Activated naive CD4-positive, alpha-beta T cell treated with anti-CD3 and anti-CD28 coated beads, Interleukin-2, amount 50 U/mL, for 72 hours (primary cell): Measurements from ENCODE around the gene SUMF1. TPM values are rescaled to one million over a fixed set of nuclear protein-coding genes. Genes with fewer than 3 reads are reported as not detected.
"Not testable (repeated sequence)": the region's sequence is repeated elsewhere in the genome, so short reads cannot be mapped to it uniquely, and the experiment has no call there.

Experiments used
- ATAC-seq, 2 donors: fragments of 150-1000 bp; cut with Tn5 transposase; 2 replicates each; pipeline ENCODE4 v1.10.0; 2021; ENCODE audit warnings: mild to moderate bottlenecking in 2 of 2, moderate library complexity in 2 of 2
- DNase-seq, 2 donors: peaks; one replicate each; pipeline ENCODE4 v3.0.0; 2021 to 2022; ENCODE audit warnings: low spot score in 2 of 2
- H3K27ac Mint-ChIP-seq, 2 donors: one replicate each; pipeline ENCODE4 v1.8.0; 2022; ENCODE audit warnings: mild to moderate bottlenecking in 2 of 2, mixed read lengths in 2 of 2
- H3K36me3 Mint-ChIP-seq, 2 donors: one replicate each; pipeline ENCODE4 v1.8.0; 2022; ENCODE audit warnings: mixed read lengths in 2 of 2
- H3K9me3 Mint-ChIP-seq, 2 donors: one replicate each; pipeline ENCODE4 v1.8.0; 2022; ENCODE audit warnings: mixed read lengths in 2 of 2
- total RNA-seq, 2 donors: library from RNA; stranded (reverse); gene quantifications; one replicate each; pipeline ENCODE4 v1.2.3, GENCODE V29; 2022

SUMF1 gene
- total RNA-seq, 2 donors from 2014 or later: 4.8 to 6.2 TPM

DNA sequence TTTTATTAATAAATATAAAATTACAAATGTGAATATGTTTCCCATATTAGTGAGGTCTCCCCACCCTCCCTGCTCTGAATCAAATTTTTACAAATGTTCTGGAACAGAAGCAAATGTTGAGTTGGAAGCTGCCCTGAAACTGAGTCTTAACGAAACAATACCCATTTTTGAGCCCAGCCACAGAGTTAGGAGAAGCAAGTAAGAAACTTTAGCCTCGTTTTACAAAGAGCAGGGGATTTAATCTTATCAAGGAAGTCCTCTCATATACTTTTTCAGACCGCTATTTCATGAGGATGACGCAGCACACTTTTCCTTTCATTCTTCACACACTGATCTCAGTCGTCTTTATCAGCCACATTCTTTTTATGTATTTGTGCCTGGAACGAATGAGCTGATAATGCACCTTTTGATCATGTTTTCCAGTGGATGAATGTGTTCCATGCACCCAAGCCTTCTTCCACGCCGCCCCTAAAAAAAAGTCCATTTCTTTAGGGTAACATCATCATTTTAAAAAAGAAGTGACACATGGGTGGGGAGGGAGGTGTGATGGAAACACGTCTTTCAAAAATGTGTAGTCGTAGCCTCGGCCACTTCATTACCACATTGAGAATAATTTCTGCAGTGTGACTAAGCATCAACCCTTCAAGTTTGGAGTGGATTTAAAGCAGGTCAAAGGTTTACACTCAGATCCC, 115.8 kb downstream of the SUMF1 start:
- peak; percentile 88 for ATAC-seq
- H3K9me3 Mint-ChIP-seq: no peaks in the 10 kb centered on the region
- H3K36me3 Mint-ChIP-seq: peaks cover 0 to 2% of the 10 kb centered on the region in 2 donors
- H3K27ac Mint-ChIP-seq: peak overlapping the region; percentile 38 to 88
- peak in 1 of 2 donors; percentile 15 for DNase-seq

- ATAC-seq: peak; percentile 67 to 69
- H3K27ac Mint-ChIP-seq: peak overlapping the region in 1 of 2 donors; percentile 88
- H3K36me3 Mint-ChIP-seq: peaks cover 0 to 5% of the 10 kb centered on the region in 2 donors
- peak in 1 of 2 donors; percentile 44 for DNase-seq
- no peaks in the 10 kb centered on the region for H3K9me3 Mint-ChIP-seq
Observed at GRCh38 chr3:4350789-4351163, 116.3 kb downstream of the SUMF1 start.

GRCh38 chr3:4343258-4343657, 123.8 kb downstream of the SUMF1 start:
- no peaks in the 10 kb centered on the region for H3K9me3 Mint-ChIP-seq
- H3K27ac Mint-ChIP-seq: no peak overlapping the region
- ATAC-seq: no peak
- DNase-seq: no peak
- peaks cover 0 to 5% of the 10 kb centered on the region in 2 donors for H3K36me3 Mint-ChIP-seq

GRCh38 chr3:4341336-4341675, 125.8 kb downstream of the SUMF1 start:
- ATAC-seq: no peak
- Mint-ChIP-seq H3K9me3 (no peaks in the 10 kb centered on the region), H3K27ac (no peak overlapping the region), H3K36me3 (peaks cover 0 to 4% of the 10 kb centered on the region in 2 donors)
- no peak for DNase-seq

- DNase-seq (no peak), ATAC-seq (no peak)
- Mint-ChIP-seq H3K9me3 (no peaks in the 10 kb centered on the region), H3K27ac (no peak overlapping the region), H3K36me3 (no peaks in the 10 kb centered on the region)
Observed at GRCh38 chr3:4340411-4341335, 126.4 kb downstream of the SUMF1 start.

- no peak for ATAC-seq
- no peak for DNase-seq
- no peaks in the 10 kb centered on the region for H3K36me3 Mint-ChIP-seq
- H3K9me3 Mint-ChIP-seq: no peaks in the 10 kb centered on the region
- H3K27ac Mint-ChIP-seq: no peak overlapping the region
Observed at GRCh38 chr3:4340077-4340410, 127.0 kb downstream of the SUMF1 start.

DNA sequence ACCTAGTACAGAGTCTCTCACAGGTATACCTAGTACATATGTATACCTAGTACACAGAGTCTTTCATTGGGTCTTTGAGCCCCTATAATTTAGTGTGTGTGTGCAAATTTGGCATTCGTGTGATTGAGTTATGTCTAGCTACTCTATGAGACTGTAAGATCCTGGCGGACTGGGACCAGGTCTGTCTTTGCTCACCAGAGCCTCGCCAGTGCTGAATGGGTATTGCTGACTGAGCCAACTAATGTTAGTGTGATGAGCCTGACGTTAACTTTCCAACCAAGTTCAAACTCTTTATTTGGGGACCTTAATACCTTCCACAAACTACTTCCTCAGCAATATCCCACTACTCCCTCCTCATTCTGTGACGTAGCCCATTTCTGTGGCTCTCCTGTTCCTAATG, 128.3 kb downstream of the SUMF1 start:
- Mint-ChIP-seq H3K27ac (no peak overlapping the region), H3K9me3 (no peaks in the 10 kb centered on the region), H3K36me3 (no peaks in the 10 kb centered on the region)
- DNase-seq (no peak), ATAC-seq (no peak)

- H3K27ac Mint-ChIP-seq: peak overlapping the region in 1 of 2 donors; percentile 13
- no peaks in the 10 kb centered on the region for H3K9me3 Mint-ChIP-seq
- no peaks in the 10 kb centered on the region for H3K36me3 Mint-ChIP-seq
- DNase-seq: no peak
- no peak for ATAC-seq
Observed at GRCh38 chr3:4336850-4337546, 130.1 kb downstream of the SUMF1 start.

DNA sequence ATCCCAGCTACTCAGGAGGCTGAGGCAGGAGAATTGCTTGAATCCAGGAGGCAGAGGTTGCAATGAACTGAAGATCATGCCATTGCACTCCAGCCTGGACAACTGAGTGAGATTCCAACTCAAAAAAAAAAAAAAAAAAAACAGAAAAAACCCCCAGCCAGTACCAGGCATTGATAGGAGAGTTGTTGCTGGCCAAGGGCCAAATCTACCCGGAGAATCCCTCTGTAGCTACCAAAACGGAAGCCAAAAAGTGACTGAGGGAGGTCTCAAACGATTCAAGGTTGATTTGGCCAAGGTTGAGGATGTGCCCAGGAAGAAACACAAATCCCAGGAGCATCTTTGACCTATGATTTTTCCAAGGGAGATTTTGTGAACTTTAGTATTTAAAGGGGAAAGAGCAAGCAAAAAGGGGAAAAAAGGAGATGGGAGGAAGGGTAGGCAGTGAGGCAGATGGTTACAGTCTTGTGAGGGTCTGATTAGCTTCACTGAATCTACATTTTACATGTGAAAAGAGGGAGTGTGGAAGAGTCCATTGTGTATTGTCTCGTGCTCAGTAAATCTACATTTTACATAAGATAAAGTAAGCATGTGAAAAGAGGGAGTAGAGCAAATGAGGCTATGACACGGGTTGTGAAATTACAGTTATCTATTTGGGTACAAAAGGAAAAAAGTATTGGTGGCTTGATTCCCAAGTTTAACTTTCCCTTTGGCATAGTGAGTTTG, 131.1 kb downstream of the SUMF1 start:
- no peak overlapping the region for H3K27ac Mint-ChIP-seq
- no peaks in the 10 kb centered on the region for H3K9me3 Mint-ChIP-seq
- H3K36me3 Mint-ChIP-seq: no peaks in the 10 kb centered on the region
- no peak for ATAC-seq
- DNase-seq: no peak

DNA sequence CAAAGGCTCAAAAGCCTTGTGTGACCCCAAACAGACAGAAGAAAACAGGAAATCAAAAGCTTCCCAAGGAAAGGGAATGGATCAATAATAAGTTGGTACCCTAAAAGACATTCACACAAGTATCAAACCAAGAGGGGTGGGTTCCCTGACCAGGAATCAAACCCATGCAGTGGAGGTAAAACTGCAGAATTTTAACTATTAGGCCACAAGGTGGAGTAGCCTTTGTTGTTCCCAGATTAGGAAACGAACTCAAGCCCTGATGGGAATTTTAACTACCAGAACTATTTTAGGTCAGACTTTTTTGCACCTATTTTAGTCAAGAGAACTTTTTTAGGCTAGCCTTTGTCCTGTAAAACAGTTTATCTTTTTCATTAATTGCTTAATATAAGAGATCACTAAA, 132.5 kb downstream of the SUMF1 start:
- DNase-seq (no peak), ATAC-seq (no peak)
- Mint-ChIP-seq H3K36me3 (peaks cover 8 to 11% of the 10 kb centered on the region in 2 donors), H3K27ac (no peak overlapping the region), H3K9me3 (peaks cover 8 to 9% of the 10 kb centered on the region in 2 donors)

DNA sequence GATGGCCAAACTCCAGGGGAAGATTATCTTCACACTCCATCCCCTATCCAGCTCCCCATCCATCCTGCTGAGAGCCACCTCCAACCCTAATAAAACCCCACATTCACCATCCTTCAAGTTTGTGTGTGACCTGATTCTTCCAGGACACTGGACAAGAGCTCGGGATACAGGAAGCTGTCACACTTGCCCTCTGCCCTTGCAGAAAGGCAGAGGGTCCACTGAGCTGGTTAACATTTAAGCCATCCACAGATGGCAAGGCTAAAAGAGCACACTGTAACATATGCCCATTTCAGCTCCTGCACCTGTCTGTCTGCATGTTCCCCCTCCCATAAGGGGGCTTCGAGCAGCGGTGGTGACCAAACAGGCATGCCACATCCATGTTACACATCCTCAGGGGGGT, 134.1 kb downstream of the SUMF1 start:
- ATAC-seq (no peak), DNase-seq (no peak)
- H3K36me3 Mint-ChIP-seq: peaks cover 20 to 25% of the 10 kb centered on the region in 2 donors
- H3K27ac Mint-ChIP-seq: no peak overlapping the region
- peaks cover 15 to 20% of the 10 kb centered on the region in 2 donors for H3K9me3 Mint-ChIP-seq

DNA sequence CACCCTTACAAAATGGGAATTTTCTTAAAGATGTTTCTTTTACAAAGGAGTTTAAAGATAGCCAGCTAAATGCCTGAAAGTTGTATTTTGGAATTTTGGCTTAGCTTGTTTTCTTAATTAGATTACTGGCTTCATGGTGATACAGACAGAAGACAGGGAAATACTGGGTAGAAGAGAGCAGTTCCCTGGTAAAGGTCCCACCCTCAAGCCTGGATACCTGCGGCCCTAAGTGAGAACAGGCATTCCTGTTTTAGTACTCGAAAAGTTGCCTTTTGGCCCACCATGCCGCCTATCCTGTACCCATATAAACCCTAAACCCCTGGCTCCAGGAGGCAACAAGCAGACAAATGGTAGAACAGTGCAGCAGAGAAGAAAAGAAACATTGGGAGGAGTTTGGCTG, 134.5 kb downstream of the SUMF1 start:
- H3K36me3 Mint-ChIP-seq: peaks cover 20 to 25% of the 10 kb centered on the region in 2 donors
- ATAC-seq (no peak), DNase-seq (no peak)
- no peak overlapping the region for H3K27ac Mint-ChIP-seq
- peaks cover 15 to 20% of the 10 kb centered on the region in 2 donors for H3K9me3 Mint-ChIP-seq

DNA sequence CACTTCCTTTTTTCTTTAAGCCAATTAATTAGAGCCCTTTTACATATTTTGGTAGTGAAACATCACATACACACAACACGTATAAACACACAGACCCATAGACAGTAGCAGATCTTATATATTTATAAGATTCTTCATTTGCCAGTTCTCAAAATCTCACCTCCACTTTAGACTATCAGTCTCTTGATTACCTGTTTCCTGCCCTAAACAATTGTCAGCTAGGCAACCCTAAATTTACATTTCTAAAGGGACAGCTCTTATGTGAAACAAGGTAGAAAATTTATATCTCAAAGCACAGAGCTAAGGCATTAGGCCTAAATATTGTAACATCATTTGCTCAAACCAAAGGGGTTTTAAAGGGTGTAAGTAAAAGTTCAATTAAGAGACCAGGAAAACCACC, 135.0 kb downstream of the SUMF1 start:
- H3K36me3 Mint-ChIP-seq: peaks cover 20 to 27% of the 10 kb centered on the region in 2 donors
- no peak overlapping the region for H3K27ac Mint-ChIP-seq
- ATAC-seq: no peak
- no peak for DNase-seq
- peaks cover 17 to 20% of the 10 kb centered on the region in 2 donors for H3K9me3 Mint-ChIP-seq

GRCh38 chr3:4329806-4330205, 137.3 kb downstream of the SUMF1 start:
- H3K27ac Mint-ChIP-seq, ATAC-seq, DNase-seq: not testable (repeated sequence)
- Mint-ChIP-seq H3K36me3 (peaks cover 20 to 38% of the 10 kb centered on the region in 2 donors), H3K9me3 (peaks cover 20% of the 10 kb centered on the region in 2 donors)

- Mint-ChIP-seq H3K27ac (no peak overlapping the region), H3K9me3 (peaks cover 20% of the 10 kb centered on the region in 2 donors), H3K36me3 (peaks cover 20 to 38% of the 10 kb centered on the region in 2 donors)
- ATAC-seq (no peak), DNase-seq (no peak)
Observed at GRCh38 chr3:4326868-4327267, 140.2 kb downstream of the SUMF1 start.

- ATAC-seq: no peak
- H3K36me3 Mint-ChIP-seq: peaks cover 2 to 15% of the 10 kb centered on the region in 2 donors
- no peak for DNase-seq
- no peak overlapping the region for H3K27ac Mint-ChIP-seq
- H3K9me3 Mint-ChIP-seq: peaks cover 3 to 6% of the 10 kb centered on the region in 2 donors
Observed at GRCh38 chr3:4323246-4324027, 143.6 kb downstream of the SUMF1 start.
